Transverse colon (tissue), 4 donors: ENCODE measurements around the gene LGR6. TPM values are rescaled to one million over a fixed set of nuclear protein-coding genes. Genes with fewer than 3 reads are reported as not detected.
A peak's percentile ranks its signal among the peaks of the same experiment; 100 is the strongest.

Source experiments
- DNase-seq: peaks from one replicate; pipeline ENCODE4 v3.0.0-alpha.2; 2019
- H3K27ac ChIP-seq, 4 donors: fragments of 200-600 bp; sonication (generic); 2 replicates each; pipeline ENCODE4 v1.5.1; 2016 to 2018; ENCODE audit warnings: inconsistent platforms in 4 of 4
- H3K27me3 ChIP-seq: fragments of 200-600 bp; sonication (generic); 2 replicates; pipeline ENCODE4 v1.5.1; 2017; ENCODE audit warnings: inconsistent platforms
- H3K36me3 ChIP-seq, 4 donors: fragments of 200-600 bp; sonication (generic); 2 replicates each; pipeline ENCODE4 v1.5.1; 2017 to 2019; ENCODE audit warnings: inconsistent platforms in 4 of 4
- H3K4me1 ChIP-seq, 4 donors: fragments of 200-600 bp; sonication (generic); 2 replicates each; pipeline ENCODE4 v1.5.1; 2017 to 2020; ENCODE audit warnings: inconsistent platforms in 4 of 4
- H3K4me3 ChIP-seq, 4 donors: fragments of 200-600 bp; sonication (generic); 1 replicate in 1 of 4; 2 replicates in 3 of 4; pipeline versions ENCODE4 v1.5.1 to v1.6.1; 2017 to 2019; ENCODE audit warnings: inconsistent platforms in 4 of 4
- H3K9me3 ChIP-seq, 2 donors: fragments of 200-600 bp; sonication (generic); 2 replicates each; pipeline ENCODE4 v1.5.1; 2017 to 2019; ENCODE audit warnings: inconsistent platforms in 2 of 2
- EP300 ChIP-seq: sonication (generic); formaldehyde crosslinking; IDR thresholded peaks from one replicate; pipeline ENCODE4 v1.6.1; 2017; ENCODE audit warnings: antibody characterized with exemption, low read depth
- POLR2A ChIP-seq: fragments of 450-650 bp; IDR thresholded peaks from one replicate; pipeline ENCODE4 v1.6.1; 2016; ENCODE audit warnings: antibody characterized with exemption, mild to moderate bottlenecking, moderate library complexity
- POLR2AphosphoS5 ChIP-seq, 3 donors: sonication (generic); formaldehyde crosslinking; IDR thresholded peaks; one replicate each; pipeline ENCODE4 v1.6.1; 2016; ENCODE audit warnings: antibody characterized with exemption in 3 of 3
- WGBS, 2 donors: methylation state at CpG; one replicate each; pipeline ENCODE4 v1.1.5; 2018; ENCODE audit warnings: low coverage in 1 of 2; 5-methylcytosine and 5-hydroxymethylcytosine counted together
- in situ Hi-C, 4 donors: fragments of 200-750 bp; cut with MboI; loops; one replicate each; pipeline versions ENCODE4 v1.15.0 to v1.15.1; 2017; ENCODE audit warnings: low sequenced_read_pairs in 3 of 4, low pct_ligation_motif_present in 1 of 4, low pct_unique_long_range_greater_than_20kb in 1 of 4
- intact Hi-C: fragments of 100-400 bp; cut with DNase I; formaldehyde crosslinking; loops from one replicate; pipeline ENCODE4 v1.15.1; 2023; ENCODE audit warnings: low total_unique reads
- total RNA-seq, 4 donors: library from RNA; depleted of rRNA; stranded (reverse); fragments of >200 nt; gene quantifications; one replicate each; pipeline ENCODE4 v1.1.0, GENCODE V29; 2016
- TF ChIP-seq, protein P1 (sequence below), 5 experiments: fragments of 200-600 bp in 3 of 5; fragments of 450-650 bp in 2 of 5; sonication (generic) in 3 of 5; IDR thresholded peaks; 1 replicate in 2 of 5; 2 replicates in 3 of 5; pipeline ENCODE4 v1.5.1; 2016 to 2017; ENCODE audit warnings: antibody characterized with exemption in 5 of 5, inconsistent platforms in 3 of 5, mild to moderate bottlenecking in 2 of 5, moderate library complexity in 1 of 5

LGR6 gene
- total RNA-seq, 4 donors from 2014 or later = 0.41 to 1.6 TPM; not detected in 2

DNA sequence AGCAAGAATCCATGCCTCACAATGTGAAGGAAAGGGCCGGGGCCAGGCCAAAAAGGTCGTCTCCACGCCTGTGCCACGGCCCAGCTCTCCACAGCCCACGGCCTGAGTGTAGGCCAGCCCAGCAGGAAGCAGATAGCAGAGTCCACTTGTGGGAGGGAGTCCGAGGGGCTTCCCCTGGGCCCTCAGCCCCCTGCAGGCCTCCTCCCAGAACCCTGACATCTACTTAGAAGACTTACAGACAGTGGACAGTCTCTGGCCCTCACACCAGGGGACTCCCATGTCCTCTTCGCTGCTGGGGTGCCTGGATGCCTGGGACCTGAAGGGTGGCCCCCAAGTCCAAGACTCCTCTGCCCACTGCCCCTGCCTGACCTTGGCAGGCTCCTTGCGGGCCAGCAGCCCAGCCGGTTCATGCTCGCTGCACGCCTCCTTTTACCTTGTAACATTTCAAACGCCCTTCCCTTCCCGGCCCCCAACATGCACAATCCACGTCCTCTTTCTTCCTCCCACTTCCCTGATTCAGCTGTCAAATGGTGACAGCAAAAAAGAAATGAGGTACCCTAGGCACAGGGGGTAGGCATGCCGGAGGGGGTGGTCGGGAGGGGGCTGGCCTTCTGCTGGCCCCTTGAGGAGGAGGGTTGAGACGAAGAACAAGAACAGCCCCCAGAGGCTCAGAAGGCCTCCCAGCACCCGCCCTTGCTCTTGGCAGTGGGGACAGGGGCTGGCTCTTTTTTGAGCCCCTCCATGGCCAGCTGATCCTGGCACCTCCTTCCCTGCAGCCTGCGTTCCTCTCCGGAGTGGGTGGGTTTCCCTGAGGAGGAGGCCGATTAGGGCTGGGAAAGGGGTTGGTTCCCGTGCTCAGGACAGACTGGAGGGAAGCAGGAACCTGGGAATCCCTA lies 32.2 kb upstream of the LGR6 start:
- Histone ChIP-seq H3K4me3 (peak overlapping the region in 2 of 4 donors; percentile 25 to 41), H3K4me1 (peaks cover 0 to 11% (median 0%) of the 10 kb centered on the region in 4 donors), H3K27ac (peak overlapping the region; percentile 67 to 75 (median 70)), H3K36me3 (no peaks in the 10 kb centered on the region), H3K9me3 (no peaks in the 10 kb centered on the region), H3K27me3 (no peaks in the 10 kb centered on the region)
- WGBS, 2 donors = 64 to 81% methylated on average over 5 to 22 of the region's 22 CpGs
- intact Hi-C loops = loop anchor here (2.0 kb wide), 1 partner anchor 49 kb away; no protein-coding TSS in a partner anchor
- TF ChIP-seq EP300 (no peak), POLR2A (no peak), POLR2AphosphoS5 (IDR thresholded peaks at IDR 0.05) (no peak)
- TF ChIP-seq, protein P1, sequence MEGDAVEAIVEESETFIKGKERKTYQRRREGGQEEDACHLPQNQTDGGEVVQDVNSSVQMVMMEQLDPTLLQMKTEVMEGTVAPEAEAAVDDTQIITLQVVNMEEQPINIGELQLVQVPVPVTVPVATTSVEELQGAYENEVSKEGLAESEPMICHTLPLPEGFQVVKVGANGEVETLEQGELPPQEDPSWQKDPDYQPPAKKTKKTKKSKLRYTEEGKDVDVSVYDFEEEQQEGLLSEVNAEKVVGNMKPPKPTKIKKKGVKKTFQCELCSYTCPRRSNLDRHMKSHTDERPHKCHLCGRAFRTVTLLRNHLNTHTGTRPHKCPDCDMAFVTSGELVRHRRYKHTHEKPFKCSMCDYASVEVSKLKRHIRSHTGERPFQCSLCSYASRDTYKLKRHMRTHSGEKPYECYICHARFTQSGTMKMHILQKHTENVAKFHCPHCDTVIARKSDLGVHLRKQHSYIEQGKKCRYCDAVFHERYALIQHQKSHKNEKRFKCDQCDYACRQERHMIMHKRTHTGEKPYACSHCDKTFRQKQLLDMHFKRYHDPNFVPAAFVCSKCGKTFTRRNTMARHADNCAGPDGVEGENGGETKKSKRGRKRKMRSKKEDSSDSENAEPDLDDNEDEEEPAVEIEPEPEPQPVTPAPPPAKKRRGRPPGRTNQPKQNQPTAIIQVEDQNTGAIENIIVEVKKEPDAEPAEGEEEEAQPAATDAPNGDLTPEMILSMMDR (IDR thresholded peaks at IDR 0.05) = no peak
- in situ Hi-C loops = no loop called here
- DNase-seq = no peak

DNA sequence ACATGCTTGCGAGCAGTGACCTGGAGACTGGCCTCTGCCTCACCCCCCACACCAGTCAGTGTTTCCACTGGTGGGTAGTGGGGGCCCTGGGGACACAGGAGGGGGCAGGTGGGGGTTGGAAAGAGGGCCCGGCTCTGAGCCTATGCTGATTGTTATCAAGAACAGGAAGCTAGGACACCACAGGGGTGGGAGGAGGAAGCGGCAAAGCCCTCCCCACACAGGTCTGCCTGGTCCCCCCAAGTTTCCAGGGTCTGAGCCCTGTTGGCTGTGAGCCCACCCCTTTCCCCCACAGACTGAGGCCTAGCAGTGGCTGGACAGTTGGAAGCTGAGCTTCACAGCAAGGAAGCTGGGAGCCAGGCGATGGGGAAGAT lies 31.6 kb upstream of the LGR6 start:
- in situ Hi-C loops = no loop called here
- Histone ChIP-seq H3K36me3 (no peaks in the 10 kb centered on the region), H3K27me3 (no peaks in the 10 kb centered on the region), H3K9me3 (no peaks in the 10 kb centered on the region), H3K4me3 (no peak overlapping the region), H3K27ac (peak overlapping the region; percentile 67 to 75 (median 70)), H3K4me1 (peaks cover 0 to 11% (median 0%) of the 10 kb centered on the region in 4 donors)
- peak; percentile 32 for DNase-seq
- intact Hi-C loops = no loop called here
- 63% methylated on average over 4 of the region's 4 CpGs; no CpG with 5 or more reads in 1 of the 2 donors for WGBS, 2 donors
- TF ChIP-seq EP300 (no peak), POLR2A (no peak), POLR2AphosphoS5 (IDR thresholded peaks at IDR 0.05) (no peak)

DNA sequence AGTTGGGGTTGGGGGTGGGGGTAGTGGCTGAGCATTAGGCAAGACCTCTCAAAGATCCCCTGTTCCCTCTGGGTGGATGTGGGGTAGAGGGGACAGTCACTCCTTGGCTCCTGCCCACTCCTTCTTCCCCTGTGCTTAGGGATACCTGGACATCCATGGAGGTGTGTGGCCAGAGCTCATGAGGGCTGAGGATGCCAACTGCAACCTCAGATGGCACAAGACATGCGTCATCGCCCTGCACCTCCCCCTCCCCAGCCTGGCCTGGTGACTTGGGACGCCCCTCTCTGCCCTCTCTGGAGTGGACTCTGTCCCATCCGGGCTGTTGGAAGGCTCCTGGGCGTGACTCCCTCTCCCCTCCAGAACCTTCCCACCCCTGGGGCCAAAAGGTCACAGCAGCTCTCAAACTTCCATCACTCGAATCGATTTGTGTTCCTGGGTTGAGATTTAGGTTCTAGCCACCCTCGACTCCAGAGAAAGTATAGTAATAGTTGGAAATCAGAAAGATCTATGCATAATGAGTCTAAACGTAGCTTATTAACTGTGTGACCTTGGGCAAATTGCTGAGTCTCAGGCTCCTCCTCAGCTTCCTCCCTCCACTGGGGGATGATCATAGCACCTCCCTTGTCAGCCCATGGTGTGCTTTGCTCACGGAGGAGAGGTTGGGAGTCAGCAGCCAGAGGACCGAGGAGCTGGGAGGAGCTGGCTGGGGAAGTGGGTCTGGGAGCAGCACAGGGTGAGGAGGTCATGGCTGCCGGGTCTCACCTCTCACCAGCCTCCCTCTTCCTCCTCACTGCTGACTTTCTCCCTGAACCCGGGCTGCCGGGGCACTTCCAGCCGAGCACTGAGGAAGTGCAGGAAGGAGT lies 30.9 kb upstream of the LGR6 start:
- no peak for TF ChIP-seq EP300
- no peak for TF ChIP-seq POLR2A
- TF ChIP-seq, protein P1 (IDR thresholded peaks at IDR 0.05) = no peak
- no peak for TF ChIP-seq POLR2AphosphoS5 (IDR thresholded peaks at IDR 0.05)
- peaks cover 0 to 11% (median 0%) of the 10 kb centered on the region in 4 donors for H3K4me1 ChIP-seq
- H3K36me3 ChIP-seq = no peaks in the 10 kb centered on the region
- in situ Hi-C loops = no loop called here
- 48% methylated on average over 15 of the region's 15 CpGs; no CpG with 5 or more reads in 1 of the 2 donors for WGBS, 2 donors
- H3K27me3 ChIP-seq = no peaks in the 10 kb centered on the region
- no peak for DNase-seq
- no peaks in the 10 kb centered on the region for H3K9me3 ChIP-seq
- peak overlapping the region; percentile 1 to 75 (median 54) for H3K27ac ChIP-seq
- intact Hi-C loops = no loop called here
- no peak overlapping the region for H3K4me3 ChIP-seq

DNA sequence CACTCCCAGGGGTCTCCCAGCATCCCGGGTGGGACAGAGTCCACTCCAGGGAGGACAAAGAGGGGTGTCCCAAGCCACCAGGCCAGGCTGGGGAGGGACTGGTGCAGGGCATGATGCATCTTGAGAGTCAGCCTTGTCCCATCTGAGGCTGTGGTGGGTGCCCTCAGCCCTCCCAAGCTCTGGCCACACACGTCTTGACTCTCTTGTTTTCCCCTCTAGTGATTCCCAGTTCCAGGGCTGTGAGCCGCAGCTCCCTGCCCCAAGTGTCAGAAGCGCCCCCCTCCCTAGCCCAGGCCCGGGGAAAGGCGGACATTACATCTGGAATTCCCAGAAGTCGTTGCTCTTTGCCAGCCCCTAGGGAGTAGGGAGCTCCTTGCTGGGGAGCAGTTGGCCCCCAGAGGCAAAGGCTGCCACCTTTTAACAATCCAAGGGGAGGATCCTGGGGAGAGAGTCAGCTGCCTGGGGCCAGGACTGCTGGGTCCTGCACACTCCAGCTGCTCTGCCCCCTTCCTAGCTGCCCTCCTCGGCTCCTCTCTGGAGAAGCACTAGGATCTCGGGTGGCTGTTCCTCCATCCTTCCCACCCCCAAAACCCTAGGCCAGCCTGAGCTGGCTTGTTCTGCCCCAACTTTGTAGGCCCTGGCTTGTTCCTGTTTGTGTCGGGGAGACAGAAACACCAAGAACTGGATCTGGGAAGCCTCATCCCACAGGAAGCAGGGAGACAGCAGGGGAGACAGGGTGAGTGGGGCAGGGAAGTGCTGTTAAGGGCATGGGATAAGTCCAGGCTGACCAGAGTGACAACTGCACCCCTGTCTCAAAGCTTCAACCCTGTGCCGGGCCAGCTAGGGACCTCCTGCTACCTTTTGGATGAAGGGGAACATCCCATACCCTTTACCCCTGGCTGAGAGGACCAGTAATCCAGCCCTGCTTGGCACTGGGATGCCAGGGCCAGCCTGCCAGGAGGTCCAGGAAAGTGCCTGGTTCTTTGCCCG lies 30.0 kb upstream of the LGR6 start:
- H3K27ac ChIP-seq = peak overlapping the region in 1 of 4 donors; percentile 72
- TF ChIP-seq POLR2AphosphoS5 (IDR thresholded peaks at IDR 0.05) = no peak
- TF ChIP-seq POLR2A = no peak
- TF ChIP-seq, protein P1 (IDR thresholded peaks at IDR 0.05) = no peak
- no peak for TF ChIP-seq EP300

More for the DNA sequence above, 30.0 kb upstream of the LGR6 start:
- Histone ChIP-seq H3K4me1 (peaks cover 0 to 11% (median 0%) of the 10 kb centered on the region in 4 donors), H3K4me3 (no peak overlapping the region), H3K27me3 (no peaks in the 10 kb centered on the region), H3K36me3 (no peaks in the 10 kb centered on the region), H3K9me3 (no peaks in the 10 kb centered on the region)
- in situ Hi-C loops (no loop called here), intact Hi-C loops (no loop called here)
- 77% methylated on average over 12 of the region's 12 CpGs; no CpG with 5 or more reads in 1 of the 2 donors for WGBS, 2 donors
- no peak for DNase-seq
